Tibial nerve (tissue), 4 donors: Measurements from ENCODE around the gene TRAF5. TPM values are rescaled to one million over a fixed set of nuclear protein-coding genes. Genes with fewer than 3 reads are reported as not detected.
A peak's percentile ranks its signal among the peaks of the same experiment; 100 is the strongest.

Experiments used
- DNase-seq, 2 donors: peaks; one replicate each; pipeline ENCODE4 v3.0.0-alpha.2; 2019; ENCODE audit warnings: low spot score in 2 of 2
- H3K27ac ChIP-seq, 4 donors: fragments of 200-600 bp; sonication (generic) in 3 of 4; one replicate each; pipeline ENCODE4 v1.5.1; 2017 to 2019; ENCODE audit warnings: mild to moderate bottlenecking in 1 of 4
- H3K27me3 ChIP-seq, 2 donors: fragments of 200-600 bp; sonication (generic) in 1 of 2; one replicate each; pipeline versions ENCODE4 v1.5.1 to v1.6.0; 2017 to 2019
- H3K36me3 ChIP-seq, 3 donors: fragments of 200-600 bp; sonication (generic); one replicate each; pipeline ENCODE4 v1.5.1; 2018 to 2019
- H3K4me1 ChIP-seq, 4 donors: fragments of 200-600 bp; sonication (generic) in 3 of 4; one replicate each; pipeline ENCODE4 v1.5.1; 2017 to 2019
- H3K4me3 ChIP-seq, 4 donors: fragments of 200-600 bp; sonication (generic) in 3 of 4; one replicate each; pipeline ENCODE4 v1.5.1; 2017 to 2019; ENCODE audit warnings: mild to moderate bottlenecking in 1 of 4, moderate library complexity in 1 of 4
- H3K9me3 ChIP-seq, 4 donors: fragments of 200-600 bp; sonication (generic) in 3 of 4; one replicate each; pipeline ENCODE4 v1.5.1; 2017 to 2019
- CTCF ChIP-seq, 5 experiments: fragments of 200-600 bp in 3 of 5; fragments of 450-650 bp in 2 of 5; sonication (generic) in 3 of 5; IDR thresholded peaks; one replicate each; pipeline ENCODE4 v1.5.1; 2016 to 2019; ENCODE audit warnings: antibody characterized with exemption in 5 of 5, mild to moderate bottlenecking in 3 of 5, moderate library complexity in 2 of 5
- EP300 ChIP-seq, 2 donors: sonication (generic); formaldehyde crosslinking; IDR thresholded peaks; one replicate each; pipeline ENCODE4 v1.6.1; 2017; ENCODE audit warnings: antibody characterized with exemption in 2 of 2, mild to moderate bottlenecking in 1 of 2
- POLR2A ChIP-seq, 2 donors: fragments of 450-650 bp; IDR thresholded peaks; one replicate each; pipeline ENCODE4 v1.6.1; 2017; ENCODE audit warnings: antibody characterized with exemption in 2 of 2, mild to moderate bottlenecking in 2 of 2, moderate library complexity in 2 of 2
- WGBS, 2 donors: methylation state at CpG; one replicate each; pipeline ENCODE4 v1.1.5; 2018; 5-methylcytosine and 5-hydroxymethylcytosine counted together
- total RNA-seq, 4 donors: library from RNA; depleted of rRNA; stranded (reverse); fragments of >200 nt; gene quantifications; one replicate each; pipeline ENCODE4 v1.1.0, GENCODE V29; 2016

TRAF5 gene
- total RNA-seq, 4 donors from 2014 or later, result 12.0 to 18.6 (median 15.6) TPM

- no peaks in the 10 kb centered on the region for H3K9me3 ChIP-seq
- DNase-seq, result no peak
- peaks cover 0 to 12% (median 6%) of the 10 kb centered on the region in 4 donors for H3K4me1 ChIP-seq
- H3K4me3 ChIP-seq, result no peak overlapping the region
- TF ChIP-seq POLR2A (IDR thresholded peaks at IDR 0.05), result no peak
- TF ChIP-seq CTCF (IDR thresholded peaks at IDR 0.05), result no peak
- TF ChIP-seq EP300 (IDR thresholded peaks at IDR 0.05), result no peak
- 55 to 58% methylated on average over 4 of the region's 4 CpGs for WGBS, 2 donors
- H3K27ac ChIP-seq, result peak overlapping the region in 2 of 4 donors; percentile 40 to 41
- peaks cover 0 to 14% (median 0%) of the 10 kb centered on the region in 3 donors for H3K36me3 ChIP-seq
- H3K27me3 ChIP-seq, result no peaks in the 10 kb centered on the region
Measured at GRCh38 chr1:211377539-211378450, 51.2 kb downstream of the TRAF5 start.

DNA sequence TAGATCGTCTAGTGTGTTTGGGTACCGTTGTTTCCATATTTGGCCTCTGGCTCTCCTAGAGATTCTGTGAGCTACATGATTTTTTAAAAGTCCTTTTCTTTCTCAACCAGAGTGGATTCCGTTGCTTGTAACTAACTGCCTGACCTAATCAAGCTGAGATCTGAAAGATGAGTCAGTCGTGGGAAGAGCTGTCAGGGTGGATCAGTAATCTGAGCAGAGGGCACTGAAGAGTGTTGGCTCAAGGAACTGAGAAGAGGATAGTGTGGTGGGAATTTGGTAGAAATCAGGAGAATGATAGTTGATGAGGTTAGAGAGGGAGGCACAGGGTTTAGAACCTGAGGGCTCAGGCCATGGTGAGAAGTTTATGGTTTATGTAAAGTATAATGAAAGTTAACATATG, 52.2 kb downstream of the TRAF5 start:
- TF ChIP-seq EP300 (IDR thresholded peaks at IDR 0.05), result no peak
- TF ChIP-seq CTCF (IDR thresholded peaks at IDR 0.05), result no peak
- no peak for TF ChIP-seq POLR2A (IDR thresholded peaks at IDR 0.05)
- 63 to 67% methylated on average over 4 of the region's 4 CpGs for WGBS, 2 donors
- Histone ChIP-seq H3K4me3 (no peak overlapping the region), H3K36me3 (peaks cover 0 to 14% (median 0%) of the 10 kb centered on the region in 3 donors), H3K27ac (no peak overlapping the region), H3K4me1 (peaks cover 0 to 20% (median 10%) of the 10 kb centered on the region in 4 donors), H3K27me3 (no peaks in the 10 kb centered on the region), H3K9me3 (no peaks in the 10 kb centered on the region)
- no peak for DNase-seq

DNA sequence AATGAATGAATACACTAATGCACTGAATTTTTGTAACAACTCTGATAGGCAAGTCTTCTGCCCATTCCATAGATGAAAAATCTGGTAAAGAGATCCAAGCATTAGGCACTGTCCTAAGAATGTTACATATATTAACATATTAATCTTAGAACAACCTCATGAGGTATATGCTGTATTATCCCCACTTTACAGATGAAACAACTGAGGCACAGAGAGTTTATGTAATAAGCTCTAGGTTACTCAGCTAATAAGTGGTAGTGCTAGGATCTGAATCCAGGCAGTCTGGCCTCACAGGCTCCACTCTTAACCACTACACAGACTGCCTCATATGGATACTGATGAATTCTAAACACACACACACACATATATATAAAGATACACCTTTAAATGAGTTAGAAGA, 52.8 kb downstream of the TRAF5 start:
- peaks cover 0 to 20% (median 10%) of the 10 kb centered on the region in 4 donors for H3K4me1 ChIP-seq
- H3K27ac ChIP-seq, result no peak overlapping the region
- H3K9me3 ChIP-seq, result no peaks in the 10 kb centered on the region
- no peak for DNase-seq
- H3K36me3 ChIP-seq, result peaks cover 0 to 14% (median 0%) of the 10 kb centered on the region in 3 donors
- no peak overlapping the region for H3K4me3 ChIP-seq
- no peak for TF ChIP-seq EP300 (IDR thresholded peaks at IDR 0.05)
- no peak for TF ChIP-seq CTCF (IDR thresholded peaks at IDR 0.05)
- no peak for TF ChIP-seq POLR2A (IDR thresholded peaks at IDR 0.05)
- no peaks in the 10 kb centered on the region for H3K27me3 ChIP-seq

GRCh38 chr1:211381481-211382181, 55.0 kb downstream of the TRAF5 start:
- TF ChIP-seq CTCF (IDR thresholded peaks at IDR 0.05) (no peak), EP300 (IDR thresholded peaks at IDR 0.05) (no peak), POLR2A (IDR thresholded peaks at IDR 0.05) (no peak)
- no peak for DNase-seq
- H3K27ac ChIP-seq, result peak overlapping the region in 1 of 4 donors; percentile 94
- H3K27me3 ChIP-seq, result no peaks in the 10 kb centered on the region
- no peaks in the 10 kb centered on the region for H3K9me3 ChIP-seq
- WGBS, 2 donors, result 70 to 79% methylated on average over 5 of the region's 5 CpGs
- H3K36me3 ChIP-seq, result peaks cover 0 to 1% (median 0%) of the 10 kb centered on the region in 3 donors
- peaks cover 0 to 20% (median 10%) of the 10 kb centered on the region in 4 donors for H3K4me1 ChIP-seq
- peak overlapping the region in 3 of 4 donors; percentile 51 to 83 (median 68) for H3K4me3 ChIP-seq
